Measurements from ENCODE around the gene ARAP1. TPM values are rescaled to one million over a fixed set of nuclear protein-coding genes. Genes with fewer than 3 reads are reported as not detected.

ARAP1 gene
- polyA plus RNA-seq, 1 experiment, result 52.4 TPM

- no peak for TF ChIP-seq CTCF (IDR thresholded peaks at IDR 0.05; ENCODE audit: low read depth, low read length)
- CTCF ChIA-PET, result interaction anchor here (0.6 to 0.9 kb wide), 2 partner anchors 17 to 21 kb away, joined by 3 to 4 read pairs; no protein-coding TSS in a partner anchor
- H3K27me3 ChIP-seq (ENCODE audit: control insufficient read depth, insufficient read depth, low read length), result no peaks in the 10 kb centered on the region
- no peak overlapping the region for H3K4me3 ChIP-seq (ENCODE audit: low read depth, low read length)
- H3K9me3 ChIP-seq (ENCODE audit: control insufficient read depth, insufficient read depth, low read length), result no peaks in the 10 kb centered on the region
- POLR2A ChIA-PET, result interaction anchor here (0.6 kb wide), 1 partner anchor 40 kb away, joined by 3 read pairs; no protein-coding TSS in a partner anchor
- peak overlapping the region; percentile 39 for H3K27ac ChIP-seq (ENCODE audit: low read depth, low read length)
- DNase-seq (ENCODE audit: low read depth, low spot score), result no peak
These were observed 19.9 kb upstream of the ARAP1 start for GRCh38 chr11:72772059-72772458.

- H3K27me3 ChIP-seq (ENCODE audit: control insufficient read depth, insufficient read depth, low read length), result no peaks in the 10 kb centered on the region
- peak overlapping the region; percentile 39 for H3K27ac ChIP-seq (ENCODE audit: low read depth, low read length)
- peak; percentile 27 for DNase-seq (ENCODE audit: low read depth, low spot score)
- POLR2A ChIA-PET, result interaction anchor here (0.6 to 1.1 kb wide), 4 partner anchors 11 to 40 kb away, joined by 3 read pairs; no protein-coding TSS in a partner anchor
- CTCF ChIA-PET, result interaction anchor here (0.6 to 1.6 kb wide), 3 partner anchors 17 to 21 kb away, joined by 3 to 4 read pairs (median 3); no protein-coding TSS in a partner anchor
- no peaks in the 10 kb centered on the region for H3K9me3 ChIP-seq (ENCODE audit: control insufficient read depth, insufficient read depth, low read length)
- no peak overlapping the region for H3K4me3 ChIP-seq (ENCODE audit: low read depth, low read length)
- no peak for TF ChIP-seq CTCF (IDR thresholded peaks at IDR 0.05; ENCODE audit: low read depth, low read length)
These were observed 19.3 kb upstream of the ARAP1 start for GRCh38 chr11:72771507-72771906.

GRCh38 chr11:72770799-72771198, 18.6 kb upstream of the ARAP1 start:
- ChIA-PET POLR2A (interaction anchor here (0.6 to 1.1 kb wide), 3 partner anchors 10 to 19 kb away, joined by 3 read pairs; no protein-coding TSS in a partner anchor), CTCF (interaction anchor here (0.9 to 1.6 kb wide), 3 partner anchors 19 to 23 kb away, joined by 3 read pairs; partner anchors contain the start of gene STARD10)
- TF ChIP-seq CTCF (IDR thresholded peaks at IDR 0.05; ENCODE audit: low read depth, low read length), result no peak
- no peak for DNase-seq (ENCODE audit: low read depth, low spot score)
- H3K27me3 ChIP-seq (ENCODE audit: control insufficient read depth, insufficient read depth, low read length), result no peaks in the 10 kb centered on the region
- H3K9me3 ChIP-seq (ENCODE audit: control insufficient read depth, insufficient read depth, low read length), result no peaks in the 10 kb centered on the region
- no peak overlapping the region for H3K27ac ChIP-seq (ENCODE audit: low read depth, low read length)
- no peak overlapping the region for H3K4me3 ChIP-seq (ENCODE audit: low read depth, low read length)

GRCh38 chr11:72769680-72770079, 17.5 kb upstream of the ARAP1 start:
- no peak for DNase-seq (ENCODE audit: low read depth, low spot score)
- H3K9me3 ChIP-seq (ENCODE audit: control insufficient read depth, insufficient read depth, low read length), result no peaks in the 10 kb centered on the region
- H3K27me3 ChIP-seq (ENCODE audit: control insufficient read depth, insufficient read depth, low read length), result no peaks in the 10 kb centered on the region
- ChIA-PET CTCF (interaction anchor here (0.9 kb wide), 1 partner anchor 24 kb away, joined by 3 read pairs; the partner anchor contains the start of gene STARD10), POLR2A (no interaction called here)
- TF ChIP-seq CTCF (IDR thresholded peaks at IDR 0.05; ENCODE audit: low read depth, low read length), result no peak
- no peak overlapping the region for H3K4me3 ChIP-seq (ENCODE audit: low read depth, low read length)
- H3K27ac ChIP-seq (ENCODE audit: low read depth, low read length), result no peak overlapping the region

GRCh38 chr11:72768581-72768980, 16.4 kb upstream of the ARAP1 start:
- Histone ChIP-seq H3K27me3 (ENCODE audit: control insufficient read depth, insufficient read depth, low read length) (no peaks in the 10 kb centered on the region), H3K9me3 (ENCODE audit: control insufficient read depth, insufficient read depth, low read length) (no peaks in the 10 kb centered on the region), H3K27ac (ENCODE audit: low read depth, low read length) (no peak overlapping the region), H3K4me3 (ENCODE audit: low read depth, low read length) (no peak overlapping the region)
- ChIA-PET POLR2A (no interaction called here), CTCF (interaction anchor here (0.6 to 1.3 kb wide), 2 partner anchors 43 to 46 kb away, joined by 4 read pairs; no protein-coding TSS in a partner anchor)
- DNase-seq (ENCODE audit: low read depth, low spot score), result no peak
- no peak for TF ChIP-seq CTCF (IDR thresholded peaks at IDR 0.05; ENCODE audit: low read depth, low read length)

Measured in AG04450 (cell line).